Measurements from ENCODE around the gene TCERG1L.

DNA sequence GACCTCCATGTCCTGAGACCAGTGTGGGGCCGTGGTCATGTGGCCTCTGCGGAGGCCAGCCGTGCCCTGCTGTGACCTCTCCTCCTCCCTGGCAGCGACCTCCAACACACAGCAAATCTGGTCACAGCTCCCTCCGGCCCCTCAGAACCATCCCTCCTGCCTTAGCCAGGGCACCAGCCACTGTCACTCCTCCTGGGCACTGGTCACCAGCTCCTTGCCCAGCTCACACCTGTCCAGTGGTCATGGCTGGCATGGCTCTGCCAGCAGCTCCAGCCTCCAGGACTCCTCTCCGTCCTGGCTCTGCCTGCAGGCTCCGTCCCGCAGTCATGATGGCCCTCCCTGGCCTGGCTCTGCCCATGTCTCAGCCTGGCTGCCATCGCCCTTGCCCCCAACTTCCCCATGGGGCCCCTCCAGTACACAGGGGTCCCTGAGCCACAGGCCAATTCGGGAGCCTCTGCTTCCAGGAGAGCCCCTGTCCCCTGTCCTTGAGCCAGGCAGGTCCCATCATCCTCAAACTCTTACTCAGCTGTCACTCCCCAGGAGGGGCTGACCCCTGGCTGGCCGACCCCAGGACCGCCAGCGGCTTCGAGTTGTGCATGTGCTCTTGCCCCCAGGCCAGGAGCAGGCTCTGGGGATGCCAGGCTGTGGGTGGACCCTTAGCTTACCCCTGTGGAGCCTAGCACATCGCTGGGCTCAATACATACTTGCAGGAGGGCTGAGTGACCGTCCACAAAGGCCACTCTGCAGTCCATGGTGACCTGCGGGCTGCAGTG is 92.5 kb downstream of the TCERG1L start:
- no peak for TF ChIP-seq EZH2phosphoT487 (conservative IDR thresholded peaks at IDR 0.05; ENCODE audit: low read length)
- TF ChIP-seq, protein P1, sequence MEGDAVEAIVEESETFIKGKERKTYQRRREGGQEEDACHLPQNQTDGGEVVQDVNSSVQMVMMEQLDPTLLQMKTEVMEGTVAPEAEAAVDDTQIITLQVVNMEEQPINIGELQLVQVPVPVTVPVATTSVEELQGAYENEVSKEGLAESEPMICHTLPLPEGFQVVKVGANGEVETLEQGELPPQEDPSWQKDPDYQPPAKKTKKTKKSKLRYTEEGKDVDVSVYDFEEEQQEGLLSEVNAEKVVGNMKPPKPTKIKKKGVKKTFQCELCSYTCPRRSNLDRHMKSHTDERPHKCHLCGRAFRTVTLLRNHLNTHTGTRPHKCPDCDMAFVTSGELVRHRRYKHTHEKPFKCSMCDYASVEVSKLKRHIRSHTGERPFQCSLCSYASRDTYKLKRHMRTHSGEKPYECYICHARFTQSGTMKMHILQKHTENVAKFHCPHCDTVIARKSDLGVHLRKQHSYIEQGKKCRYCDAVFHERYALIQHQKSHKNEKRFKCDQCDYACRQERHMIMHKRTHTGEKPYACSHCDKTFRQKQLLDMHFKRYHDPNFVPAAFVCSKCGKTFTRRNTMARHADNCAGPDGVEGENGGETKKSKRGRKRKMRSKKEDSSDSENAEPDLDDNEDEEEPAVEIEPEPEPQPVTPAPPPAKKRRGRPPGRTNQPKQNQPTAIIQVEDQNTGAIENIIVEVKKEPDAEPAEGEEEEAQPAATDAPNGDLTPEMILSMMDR (IDR thresholded peaks at IDR 0.05; ENCODE audit: insufficient read depth, low read length, poor library complexity, severe bottlenecking): no peak

Data from SU-DHL-6 (cell line).